NCI-H187 treated with DMSO at 0.1 percent for 48 hours (cell line): ENCODE results near the gene CTSS.
"Not testable (repeated sequence)": the region's sequence is repeated elsewhere in the genome, so short reads cannot be mapped to it uniquely, and the experiment has no call there.

Experiments
- DNase-seq: peaks from one replicate; lab custom pipeline; 2025; lab: John Stamatoyannopoulos, UW

CTSS gene

DNA sequence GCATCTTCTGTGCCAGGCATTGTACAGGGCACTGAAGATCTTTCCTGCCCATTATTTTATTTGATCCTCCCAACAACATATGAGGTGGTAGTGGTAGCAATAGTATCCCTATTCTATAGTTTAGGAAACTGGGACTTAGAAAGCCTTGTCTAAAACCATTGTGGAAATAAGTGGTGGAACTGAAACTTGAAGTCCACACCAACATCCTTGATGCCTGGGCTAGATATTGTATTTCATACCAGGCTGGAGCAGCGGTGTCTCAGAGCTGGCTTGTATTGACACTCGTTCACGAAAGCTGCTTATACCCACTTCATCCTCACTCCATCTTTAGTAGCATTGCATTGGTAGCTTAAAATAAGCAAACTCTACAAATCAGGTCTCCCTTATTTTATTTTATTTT, 9.7 kb upstream of the CTSS start:
- DNase-seq: no peak

DNA sequence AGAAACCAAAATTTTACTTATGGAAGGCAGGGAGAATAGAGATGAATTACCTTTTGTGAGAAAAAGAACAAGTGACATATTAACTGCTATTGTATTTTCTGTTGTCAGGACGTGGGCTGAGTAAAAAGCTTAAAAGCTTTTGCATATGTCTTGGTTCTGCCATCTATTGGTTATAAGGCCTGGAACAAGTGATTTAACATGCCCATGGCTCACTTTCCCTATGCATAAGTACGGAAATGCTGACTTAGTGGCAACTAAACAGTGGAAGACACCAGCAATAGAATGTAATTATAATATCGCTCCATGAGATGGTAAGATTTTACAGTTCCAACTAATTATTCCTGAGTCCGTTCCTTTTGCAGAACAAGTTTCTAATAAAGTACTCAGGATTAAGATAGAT, 6.7 kb upstream of the CTSS start:
- no peak for DNase-seq

GRCh38 chr1:150767704-150768103, 2.1 kb upstream of the CTSS start:
- DNase-seq: not testable (repeated sequence)

GRCh38 chr1:150765977-150766301, 361 bp upstream of the CTSS start:
- not testable (repeated sequence) for DNase-seq

DNA sequence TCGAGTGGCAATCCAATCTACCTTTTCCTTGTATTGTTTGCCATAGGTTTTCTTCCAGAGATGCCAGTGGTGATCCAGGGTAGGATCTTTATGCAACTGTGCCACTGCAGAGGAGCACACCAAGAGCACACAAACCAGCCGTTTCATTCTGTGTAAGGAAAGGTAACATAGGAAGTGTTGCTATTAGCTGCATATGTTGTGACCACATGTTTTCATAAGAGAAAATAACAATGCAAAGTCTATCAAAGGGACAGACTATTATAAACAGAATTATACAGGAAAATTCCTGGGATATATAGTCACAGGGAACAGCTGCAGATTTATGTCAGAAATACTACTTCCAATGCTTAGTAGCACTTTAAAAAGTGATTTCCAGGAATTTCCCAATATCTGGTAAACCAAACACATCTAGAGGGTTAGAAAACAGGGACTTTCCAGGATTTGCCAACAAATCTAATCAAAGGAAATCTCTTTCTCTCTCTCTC, 919 bp downstream of the CTSS start:
- DNase-seq: no peak

DNA sequence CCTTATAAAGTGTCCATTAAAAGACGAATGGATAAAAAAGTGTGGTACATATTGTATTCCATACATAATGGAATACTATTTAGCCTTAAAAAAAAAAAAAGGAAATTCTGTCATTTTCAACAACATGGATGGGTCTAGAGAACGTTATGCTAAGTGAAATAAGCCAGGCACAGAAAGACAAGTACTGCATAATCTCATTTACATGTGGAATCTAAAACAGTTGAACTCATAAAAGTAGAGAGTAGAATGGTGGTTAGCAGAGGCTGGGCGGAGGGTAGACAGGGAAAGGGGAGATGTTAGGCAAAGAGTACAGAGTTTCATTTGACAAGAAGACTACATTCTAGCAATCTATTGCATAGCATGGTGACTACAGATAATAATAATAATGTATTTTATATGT, 2.6 kb downstream of the CTSS start:
- DNase-seq: no peak

DNA sequence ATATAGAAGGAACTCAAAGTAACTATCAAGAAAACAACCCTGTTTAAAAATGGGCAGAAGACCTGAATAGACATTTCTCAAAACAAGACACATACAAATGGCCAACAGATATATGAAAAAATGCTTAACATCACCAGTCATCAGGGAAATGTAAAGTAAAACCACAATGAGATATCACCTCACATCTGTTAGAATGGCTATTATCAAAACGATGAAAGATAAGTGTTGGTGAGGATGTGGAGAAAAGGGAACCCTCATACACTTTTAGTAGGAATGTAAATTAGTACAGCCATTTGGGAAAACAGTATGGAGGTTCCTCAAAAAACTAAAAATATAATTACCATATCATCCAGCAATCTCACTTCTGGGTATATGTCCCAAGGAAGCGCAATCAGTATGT, 3.0 kb downstream of the CTSS start:
- no peak for DNase-seq

DNA sequence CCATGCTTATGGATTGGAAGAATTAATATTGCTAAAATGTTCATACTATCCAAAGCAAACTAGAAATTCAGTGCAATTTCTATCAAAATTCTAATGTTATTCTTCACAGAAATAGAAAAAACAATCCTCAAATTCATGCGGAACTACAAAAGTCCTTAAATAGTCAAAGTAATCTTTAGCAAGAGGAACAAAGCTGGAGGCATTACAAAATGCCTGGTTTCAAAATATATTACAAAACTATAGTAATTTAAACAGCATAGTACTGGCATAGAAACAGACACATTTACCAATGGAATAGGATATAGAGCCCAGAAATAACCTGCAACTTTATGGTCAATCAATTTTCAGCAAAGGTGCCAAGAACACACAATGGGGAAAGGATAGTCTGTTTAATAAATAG, 3.8 kb downstream of the CTSS start:
- no peak for DNase-seq

DNA sequence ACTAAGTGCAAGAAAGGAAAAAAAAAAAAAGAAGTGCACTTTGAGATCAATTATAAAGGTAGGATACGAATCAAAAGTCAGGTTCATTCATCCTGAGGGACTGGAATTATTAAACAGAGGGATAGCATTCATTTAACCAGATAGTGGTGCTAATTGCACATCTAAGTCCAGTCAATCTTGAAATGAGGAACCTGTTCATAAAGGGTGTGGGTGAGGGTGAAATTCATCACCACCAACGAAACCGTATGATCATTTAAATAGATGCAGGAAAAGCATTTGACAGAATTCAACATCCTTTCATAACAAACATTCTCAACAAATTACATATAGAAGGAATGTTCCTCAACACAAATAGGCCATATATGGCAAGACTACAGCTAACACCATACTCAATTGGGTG, 5.6 kb downstream of the CTSS start:
- DNase-seq: no peak

DNA sequence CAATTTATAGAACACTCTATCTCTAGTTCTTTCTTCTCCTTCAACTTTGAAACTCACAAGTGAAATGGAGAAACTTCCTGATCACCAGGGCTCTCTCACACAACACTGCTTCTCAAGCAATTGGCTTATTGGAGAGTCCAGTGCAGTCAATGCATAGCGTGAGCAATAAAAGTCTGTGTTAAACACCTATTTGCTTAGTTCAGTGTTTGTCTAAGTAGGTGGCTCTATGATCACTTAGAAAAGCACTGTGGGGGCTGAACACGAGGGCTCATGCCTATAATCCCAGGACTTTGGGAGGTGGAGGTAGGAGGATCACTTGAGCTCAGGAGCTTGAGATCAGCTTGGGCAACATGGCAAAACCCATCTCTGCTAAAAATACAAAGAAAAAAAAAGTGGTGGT, 12.2 kb downstream of the CTSS start:
- no peak for DNase-seq

- DNase-seq: no peak
These were observed 14.1 kb downstream of the CTSS start for GRCh38 chr1:150751443-150751842.

DNA sequence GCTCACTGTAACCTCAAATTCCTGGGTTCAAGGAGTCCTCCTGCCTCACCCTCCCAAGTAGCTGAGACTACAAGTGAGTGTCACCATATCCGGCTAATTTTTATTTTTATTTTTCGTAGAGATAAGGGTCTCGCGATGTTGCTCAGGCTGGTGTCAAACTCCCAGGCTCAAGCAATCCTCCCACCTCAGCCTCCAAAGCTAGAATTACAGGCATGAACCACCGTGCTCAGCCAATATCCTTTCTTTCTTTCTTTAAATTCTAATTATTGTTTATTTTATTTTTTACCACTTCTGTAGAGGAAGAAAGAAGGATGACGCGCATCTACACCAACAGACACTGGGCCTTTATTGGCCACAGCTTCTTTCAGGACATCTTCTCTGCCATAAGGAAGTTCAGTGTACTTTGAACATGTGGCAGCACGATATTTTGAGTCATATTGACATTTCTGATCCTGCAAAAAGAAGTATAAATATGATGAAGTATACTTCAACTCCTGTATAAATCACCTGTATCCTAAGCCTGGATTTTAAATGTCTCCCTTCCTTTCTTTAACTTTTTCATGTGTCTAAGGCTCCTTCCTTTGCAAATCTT, 15.8 kb downstream of the CTSS start:
- no peak for DNase-seq

DNA sequence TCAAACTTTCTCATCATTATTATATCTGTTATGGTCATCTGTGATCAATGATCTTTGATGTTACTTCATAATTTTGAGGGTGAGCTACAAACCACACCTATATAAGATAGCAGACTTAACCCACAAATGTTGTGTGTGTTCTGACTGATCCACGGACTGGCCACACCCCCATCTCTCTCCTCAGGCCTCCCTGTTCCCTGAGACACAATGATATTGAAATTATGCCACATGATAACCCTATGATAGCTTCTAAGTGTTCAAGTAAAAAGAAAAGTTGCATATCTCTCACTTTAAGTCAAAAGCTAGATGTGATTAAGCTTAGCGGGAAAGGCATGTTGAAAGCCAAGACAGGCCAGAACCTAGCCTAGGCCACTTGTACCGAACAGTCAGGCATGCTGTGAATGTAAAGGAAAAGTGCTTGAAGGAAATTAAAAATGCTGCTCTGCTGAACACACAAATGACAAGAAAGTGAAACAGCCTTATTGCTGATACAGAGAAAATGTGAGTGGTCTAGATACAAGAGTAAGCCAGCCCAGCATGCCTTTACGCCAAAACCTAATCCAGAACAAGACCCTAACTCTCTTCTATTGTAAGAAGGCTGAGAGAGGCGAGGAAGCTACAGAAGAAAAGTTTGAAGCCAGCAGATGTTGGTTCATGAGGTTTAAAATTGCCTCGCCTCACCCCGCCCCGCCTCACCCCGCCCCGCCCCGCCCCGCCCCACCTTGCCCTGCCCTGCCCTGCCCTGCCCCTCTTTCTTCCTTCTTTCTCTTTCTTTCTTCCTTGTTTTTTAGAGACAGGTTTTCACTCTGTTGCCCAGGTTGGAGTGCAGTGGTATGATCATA, 16.5 kb downstream of the CTSS start:
- no peak for DNase-seq

GRCh38 chr1:150730130-150730721, 35.4 kb downstream of the CTSS start:
- no peak for DNase-seq

DNA sequence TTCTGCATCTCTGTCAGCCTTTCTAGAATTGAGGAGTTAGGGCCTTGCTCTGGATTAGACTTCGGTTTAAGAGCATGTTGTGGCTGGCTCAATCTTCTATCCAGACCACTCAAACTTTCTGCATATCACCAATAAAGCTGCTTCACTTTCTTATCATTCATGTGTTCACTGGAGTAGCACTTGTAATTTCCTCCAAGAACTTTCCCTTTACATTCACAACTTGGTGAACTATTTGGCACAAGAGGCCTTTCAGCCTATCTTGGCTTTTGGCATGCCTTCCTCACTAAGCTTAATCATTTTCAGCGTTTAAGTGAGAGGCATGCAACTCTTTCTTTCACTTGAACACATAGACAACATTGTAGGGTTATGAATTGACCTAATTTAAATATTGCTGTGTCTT, 41.2 kb downstream of the CTSS start:
- DNase-seq: no peak

- DNase-seq: no peak
These were observed 44.9 kb downstream of the CTSS start, which contains the start of gene HORMAD1 for GRCh38 chr1:150720703-150721102. Gene HORMAD1, minus strand, starts transcription at chr1:150720895. Its CDS starts 1,390 bp downstream, at chr1:150719505.

DNA sequence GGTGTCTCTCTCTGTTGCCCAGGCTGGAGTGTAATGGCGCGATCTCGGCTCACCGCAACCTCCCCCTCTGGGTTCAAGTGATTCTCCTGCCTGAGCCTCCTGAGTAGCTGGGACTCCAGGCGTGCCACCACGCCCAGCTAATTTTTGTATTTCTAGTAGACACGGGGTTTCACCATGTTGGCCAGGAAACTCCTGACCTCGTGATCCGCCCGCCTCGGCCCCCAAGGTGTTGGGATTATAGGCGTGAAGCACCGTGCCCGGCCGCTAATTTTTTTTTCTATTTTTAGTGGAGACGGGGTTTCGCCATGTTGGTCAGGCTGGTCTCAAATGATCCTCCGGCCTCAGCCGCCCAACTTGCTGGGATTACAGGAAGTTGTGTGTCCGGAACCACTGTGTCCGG, 45.5 kb downstream of the CTSS start:
- DNase-seq: no peak

GRCh38 chr1:150718225-150718891, 47.2 kb downstream of the CTSS start:
- DNase-seq: no peak

DNA sequence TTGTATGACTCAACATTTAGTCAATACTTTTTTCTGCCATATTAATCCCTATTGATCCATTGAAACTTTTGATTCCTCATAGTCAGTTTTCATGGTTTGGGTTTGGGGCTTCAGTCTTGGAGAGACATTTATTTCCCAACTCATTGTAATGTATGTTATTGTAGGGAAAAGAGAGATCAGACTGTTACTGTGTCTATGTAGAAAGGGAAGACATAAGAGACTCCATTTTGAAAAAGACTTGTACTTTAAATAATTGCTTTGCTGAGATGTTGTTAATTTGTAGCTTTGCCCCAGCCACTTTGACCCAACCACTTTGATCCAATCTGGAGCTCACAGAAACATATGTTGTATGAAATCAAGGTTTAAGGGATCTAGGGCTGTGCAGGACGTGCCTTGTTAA, 56.5 kb downstream of the CTSS start:
- not testable (repeated sequence) for DNase-seq

- no peak for DNase-seq
These were observed 57.0 kb downstream of the CTSS start for GRCh38 chr1:150708595-150708994.

DNA sequence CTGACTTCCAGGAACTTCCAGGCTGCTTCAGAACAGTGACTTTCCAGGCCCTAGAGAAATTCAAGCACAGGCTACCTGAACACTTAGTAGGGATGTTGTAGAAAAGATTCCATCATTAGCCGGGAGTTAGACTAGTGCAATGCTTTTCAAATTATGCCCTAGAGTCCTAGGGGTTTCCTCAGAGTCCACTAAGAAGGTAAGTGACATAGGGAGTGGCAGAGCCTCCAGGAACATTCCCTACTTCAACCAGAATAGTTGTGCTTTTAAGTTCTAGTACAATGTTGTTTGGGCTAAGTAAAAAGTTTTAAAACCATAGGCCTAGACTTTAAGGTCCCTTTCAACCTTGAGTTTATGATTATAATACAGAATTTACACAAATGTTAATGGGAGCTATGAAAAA, 59.5 kb downstream of the CTSS start:
- DNase-seq: no peak

GRCh38 chr1:150703427-150703826, 62.2 kb downstream of the CTSS start:
- no peak for DNase-seq
